B cell (primary cell): ENCODE results near the gene PTPN11. TPM values are rescaled to one million over a fixed set of nuclear protein-coding genes. Genes with fewer than 3 reads are reported as not detected.

Experiments used
- ATAC-seq: fragments of 200-7000 bp; cut with Tn5 transposase; one replicate; pipeline ENCODE4 v1.10.0; 2021; ENCODE audit warnings: low read depth, mild to moderate bottlenecking, moderate number of reproducible peaks, moderate library complexity
- CTCF ChIA-PET: fragments of 350-600 bp; sonication (Branson Sonifier 250); formaldehyde crosslinking; loops from one replicate; lab custom pipeline; 2021; ENCODE audit warnings: antibody characterized with exemption, inconsistent platforms; lab: Charles Lee
- POLR2A ChIA-PET: fragments of 350-600 bp; sonication (Branson Sonifier 250); formaldehyde crosslinking; loops from one replicate; lab custom pipeline; 2021; ENCODE audit warnings: antibody characterized with exemption; lab: Charles Lee
- DNase-seq: peaks from one replicate; pipeline ENCODE4 v3.0.0; 2013
- H2AFZ ChIP-seq: 2 replicates; pipeline ENCODE4 v1.6.1; 2012; ENCODE audit warnings: mild to moderate bottlenecking, low read depth, low read length; ENCODE audit not compliant: insufficient read depth, poor library complexity, severe bottlenecking
- H3K27ac ChIP-seq, 2 donors: 1 replicate in 1 of 2; 2 replicates in 1 of 2; pipeline ENCODE4 v1.5.1; 2012 to 2013; ENCODE audit warnings: low read length in 2 of 2, mild to moderate bottlenecking in 2 of 2, moderate library complexity in 1 of 2
- H3K27me3 ChIP-seq, 4 experiments: fragments of 200-600 bp in 1 of 4; sonication (generic) in 1 of 4; replicated peaks in 1 of 4; 1 replicate in 2 of 4; 2 replicates in 2 of 4; pipeline versions ENCODE4 v1.6.1 to v1.7.0; 2013 to 2016; ENCODE audit warnings: low read length in 3 of 4, mild to moderate bottlenecking in 2 of 4, mixed read lengths in 1 of 4, moderate library complexity in 1 of 4; ENCODE audit not compliant: insufficient read depth in 4 of 4, control insufficient read depth in 3 of 4; ENCODE audit errors: control extremely low read depth in 1 of 4
- H3K36me3 ChIP-seq, 2 experiments: replicated peaks in 1 of 2; 1 replicate in 1 of 2; 2 replicates in 1 of 2; pipeline versions ENCODE4 v1.6.1 to v1.7.1; 2013; ENCODE audit warnings: low read length in 1 of 2; ENCODE audit not compliant: insufficient read depth in 2 of 2, control insufficient read depth in 1 of 2; ENCODE audit errors: control extremely low read depth in 1 of 2, extremely low read depth in 1 of 2
- H3K4me1 ChIP-seq, 2 donors: fragments of 200-600 bp in 1 of 2; sonication (generic) in 1 of 2; 1 replicate in 1 of 2; 2 replicates in 1 of 2; pipeline versions ENCODE4 v1.5.1 to v1.6.1; 2013 to 2017; ENCODE audit warnings: low read length in 2 of 2; ENCODE audit not compliant: control insufficient read depth in 2 of 2, insufficient read depth in 2 of 2
- H3K4me2 ChIP-seq: replicated peaks from 2 replicates; pipeline ENCODE3; 2012; ENCODE audit warnings: mild to moderate bottlenecking, low read depth, low read length; ENCODE audit not compliant: poor library complexity, severe bottlenecking
- H3K4me3 ChIP-seq, 5 experiments: fragments of 200-600 bp in 1 of 5; sonication (generic) in 1 of 5; 1 replicate in 3 of 5; 2 replicates in 2 of 5; pipeline versions ENCODE4 v1.5.1 to v1.7.0; 2011 to 2016; ENCODE audit warnings: low read length in 4 of 5, mild to moderate bottlenecking in 4 of 5, low read depth in 2 of 5, control low read depth in 1 of 5, moderate library complexity in 1 of 5; ENCODE audit not compliant: insufficient read depth in 1 of 5; ENCODE audit errors: control extremely low read depth in 1 of 5, extremely low read depth in 1 of 5
- H3K79me2 ChIP-seq: fragments of 200-600 bp; sonication (generic); one replicate; pipeline ENCODE4 v1.6.0; 2016; ENCODE audit warnings: low read length; ENCODE audit not compliant: control insufficient read depth, insufficient read depth
- H3K9ac ChIP-seq: fragments of 200-600 bp; sonication (generic); 2 replicates; pipeline ENCODE4 v1.6.1; 2017; ENCODE audit warnings: mild to moderate bottlenecking, low read length, moderate library complexity
- H3K9me3 ChIP-seq, 3 donors: one replicate each; pipeline versions ENCODE4 v1.6.1 to v1.7.1; 2013; ENCODE audit warnings: low read length in 2 of 3; ENCODE audit not compliant: control insufficient read depth in 2 of 3, insufficient read depth in 1 of 3; ENCODE audit errors: control extremely low read depth in 1 of 3
- H4K20me1 ChIP-seq: 2 replicates; pipeline ENCODE4 v1.6.0; 2012; ENCODE audit warnings: mild to moderate bottlenecking, low read length; ENCODE audit not compliant: insufficient read depth, control insufficient read depth, poor library complexity, severe bottlenecking
- H3K27ac Mint-ChIP-seq: one replicate; pipeline ENCODE4 v1.8.0; 2021; ENCODE audit warnings: mixed read lengths
- H3K27me3 Mint-ChIP-seq: one replicate; pipeline ENCODE4 v1.8.0; 2021; ENCODE audit warnings: mixed read lengths
- H3K4me1 Mint-ChIP-seq: one replicate; pipeline ENCODE4 v1.8.0; 2021; ENCODE audit warnings: mixed read lengths
- H3K4me3 Mint-ChIP-seq: one replicate; pipeline ENCODE4 v1.8.0; 2021; ENCODE audit warnings: mixed read lengths
- H3K9me3 Mint-ChIP-seq: one replicate; pipeline ENCODE4 v1.8.0; 2022; ENCODE audit warnings: mixed read lengths; ENCODE audit not compliant: insufficient read depth
- CTCF ChIP-seq: fragments of 200-600 bp; IDR thresholded peaks from one replicate; pipeline ENCODE4 v1.8.0; 2022; ENCODE audit warnings: antibody characterized with exemption, mild to moderate bottlenecking
- EZH2 ChIP-seq: IDR thresholded peaks from 2 replicates; pipeline ENCODE4 v1.6.1; 2012; ENCODE audit warnings: borderline replicate concordance, low read depth, mild to moderate bottlenecking, moderate library complexity, low read length; ENCODE audit not compliant: insufficient read depth, poor library complexity, severe bottlenecking
- WGBS: methylation state at CpG from one replicate; pipeline ENCODE4 v1.1.5; 2013; ENCODE audit warnings: missing lambda C conversion rate; ENCODE audit not compliant: insufficient coverage; 5-methylcytosine and 5-hydroxymethylcytosine counted together
- intact Hi-C: fragments of 100-400 bp; cut with micrococcal nuclease; formaldehyde crosslinking; loops from one replicate; pipeline ENCODE4 v1.10.0; 2022
- polyA plus RNA-seq: library from polyadenylated mRNA; depleted of rRNA; stranded (reverse); fragments of >200 nt; gene quantifications from 2 replicates; pipeline ENCODE4 v1.2.3, GENCODE V29; 2012
- total RNA-seq, 2 donors: library from RNA; stranded (reverse); fragments of 120-200 nt in 1 of 2; gene quantifications; 1 replicate in 1 of 2; 2 replicates in 1 of 2; pipeline versions ENCODE4 v1.2.3 to v1.2.4, GENCODE V29; 2013 to 2022

Gene PTPN11
- total and polyA plus RNA-seq, 2 donors (not counting 1 experiment from before 2014, with no cell fraction given): 7.8 to 53.1 TPM

DNA sequence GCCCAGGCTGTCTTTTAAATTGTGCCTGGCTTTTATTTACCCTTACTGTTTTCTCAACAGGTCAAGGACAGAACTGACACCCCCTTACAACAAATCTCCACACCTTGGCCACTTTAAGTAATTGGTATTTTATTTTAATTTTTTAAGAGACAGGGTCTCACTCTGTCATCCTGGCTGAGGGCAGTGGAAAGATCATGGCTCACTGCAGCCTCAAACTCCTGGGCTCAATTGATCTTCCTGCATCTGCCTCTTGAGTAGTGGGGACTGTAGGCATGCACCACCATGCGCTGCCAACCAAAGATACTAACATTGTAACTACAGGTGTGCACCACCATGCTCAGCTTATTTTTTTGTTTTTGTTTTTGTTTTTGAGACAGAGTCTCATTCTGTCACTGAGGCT, 109.8 kb downstream of the PTPN11 start:
- H3K79me2 ChIP-seq: no peaks in the 10 kb centered on the region
- Mint-ChIP-seq H3K4me3 (no peak overlapping the region), H3K9me3 (no peaks in the 10 kb centered on the region), H3K4me1 (no peaks in the 10 kb centered on the region), H3K27me3 (peaks cover 16% of the 10 kb centered on the region), H3K27ac (no peak overlapping the region)
- no peak for ATAC-seq
- H3K27ac ChIP-seq: no peak overlapping the region
- H3K9me3 ChIP-seq: peaks cover 0 to under 1% (median 0%) of the 10 kb centered on the region in 3 donors
- H4K20me1 ChIP-seq: no peaks in the 10 kb centered on the region
- no peak overlapping the region for H3K4me2 ChIP-seq
- DNase-seq: no peak
- ChIA-PET POLR2A (no interaction called here), CTCF (no interaction called here)
- no CpG with 5 or more reads among the region's 1 CpG for whole genome bisulfite sequencing
- H3K4me3 ChIP-seq: no peak overlapping the region
- no peak for TF ChIP-seq CTCF
- TF ChIP-seq EZH2: no peak
- no peaks in the 10 kb centered on the region for H3K27me3 ChIP-seq
- H2AFZ ChIP-seq: no peak overlapping the region
- intact Hi-C loops: no loop called here
- H3K36me3 ChIP-seq: no peaks in the 10 kb centered on the region
- H3K9ac ChIP-seq: no peak overlapping the region
- no peaks in the 10 kb centered on the region for H3K4me1 ChIP-seq

GRCh38 chr12:112530941-112531340, 112.2 kb downstream of the PTPN11 start:
- no peak overlapping the region for H3K4me2 ChIP-seq
- H3K27me3 Mint-ChIP-seq: peaks cover 23% of the 10 kb centered on the region
- H3K9me3 Mint-ChIP-seq: no peaks in the 10 kb centered on the region
- no peaks in the 10 kb centered on the region for H3K4me1 Mint-ChIP-seq
- WGBS: 67% methylated on average over 1 of the region's 2 CpGs
- no peak overlapping the region for H3K27ac Mint-ChIP-seq
- TF ChIP-seq EZH2 (no peak), CTCF (no peak)
- no peak overlapping the region for H3K4me3 ChIP-seq
- no peak overlapping the region for H3K9ac ChIP-seq
- H3K4me1 ChIP-seq: no peaks in the 10 kb centered on the region
- H3K36me3 ChIP-seq: no peaks in the 10 kb centered on the region
- H3K9me3 ChIP-seq: peaks cover 0 to 6% (median 0%) of the 10 kb centered on the region in 3 donors
- ChIA-PET POLR2A (no interaction called here), CTCF (no interaction called here)
- no peak overlapping the region for H3K27ac ChIP-seq
- H4K20me1 ChIP-seq: no peaks in the 10 kb centered on the region
- H3K79me2 ChIP-seq: no peaks in the 10 kb centered on the region
- ATAC-seq (no peak), DNase-seq (no peak)
- H3K27me3 ChIP-seq: no peaks in the 10 kb centered on the region
- H2AFZ ChIP-seq: no peak overlapping the region
- intact Hi-C loops: no loop called here
- H3K4me3 Mint-ChIP-seq: no peak overlapping the region
